T follicular helper cell (primary cell): Measurements from ENCODE around the gene ARMC2.
A peak's percentile ranks its signal among the peaks of the same experiment; 100 is the strongest.
"Not testable (repeated sequence)": the region's sequence is repeated elsewhere in the genome, so short reads cannot be mapped to it uniquely, and the experiment has no call there.

ENCODE experiments used
- DNase-seq: peaks from one replicate; pipeline ENCODE4 v3.0.0-alpha.2; 2020; ENCODE audit warnings: low read depth

ARMC2 gene

GRCh38 chr6:108915258-108915657 is 67.0 kb downstream of the ARMC2 start:
- DNase-seq = no peak

DNA sequence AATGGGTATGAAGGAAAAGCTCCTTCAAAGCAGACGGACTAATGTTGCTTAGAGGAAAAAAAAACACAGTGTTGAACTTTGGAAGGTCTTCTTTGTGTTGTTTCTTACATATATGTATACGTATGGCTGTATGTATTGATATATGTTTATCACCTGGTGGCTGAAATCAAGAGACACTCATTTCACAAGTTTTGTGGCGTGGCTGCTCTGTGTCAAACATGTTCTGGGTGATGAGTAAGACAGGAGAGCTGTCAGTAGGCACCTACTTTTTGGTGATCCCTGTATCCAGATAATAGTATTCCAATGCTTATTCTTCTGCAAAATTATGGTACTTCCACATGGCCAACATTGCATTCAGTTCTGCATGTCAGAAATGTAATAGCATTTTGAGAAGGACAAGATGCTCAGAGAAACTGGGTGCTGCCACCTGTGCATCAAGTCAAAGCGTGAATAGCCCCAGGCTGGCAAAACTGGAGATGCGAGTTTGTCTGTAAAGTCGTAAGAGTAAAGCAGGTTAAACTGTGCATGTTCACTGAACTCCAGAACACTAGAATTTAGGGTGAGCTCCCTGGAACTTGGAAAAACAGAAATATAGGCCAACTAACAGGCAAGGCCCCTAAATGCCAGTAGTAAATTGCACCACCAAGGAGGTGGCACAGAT is 67.9 kb downstream of the ARMC2 start:
- no peak for DNase-seq

GRCh38 chr6:108920751-108921150 is 72.5 kb downstream of the ARMC2 start:
- DNase-seq = no peak

GRCh38 chr6:108921547-108922361 is 73.5 kb downstream of the ARMC2 start:
- no peak for DNase-seq

GRCh38 chr6:108922499-108922898 is 74.3 kb downstream of the ARMC2 start:
- DNase-seq = no peak

DNA sequence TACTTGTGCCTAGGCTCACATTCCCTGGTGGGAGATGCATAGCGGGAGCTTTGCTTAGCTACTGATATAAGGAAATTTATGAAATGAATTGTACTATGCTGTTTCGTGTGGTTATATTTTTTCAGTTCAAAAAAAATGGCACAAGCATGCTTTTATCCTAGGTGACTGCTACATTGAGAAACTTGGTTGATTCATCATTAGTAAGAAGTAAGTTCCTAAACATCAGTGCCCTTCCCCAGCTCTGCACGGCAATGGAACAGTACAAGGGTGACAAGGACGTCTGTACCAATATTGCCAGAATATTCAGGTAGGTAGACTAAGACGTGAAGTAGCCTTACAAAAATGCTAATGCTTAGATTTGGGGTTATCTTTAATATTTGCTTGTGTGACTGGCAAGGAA is 79.7 kb downstream of the ARMC2 start:
- DNase-seq = no peak

DNA sequence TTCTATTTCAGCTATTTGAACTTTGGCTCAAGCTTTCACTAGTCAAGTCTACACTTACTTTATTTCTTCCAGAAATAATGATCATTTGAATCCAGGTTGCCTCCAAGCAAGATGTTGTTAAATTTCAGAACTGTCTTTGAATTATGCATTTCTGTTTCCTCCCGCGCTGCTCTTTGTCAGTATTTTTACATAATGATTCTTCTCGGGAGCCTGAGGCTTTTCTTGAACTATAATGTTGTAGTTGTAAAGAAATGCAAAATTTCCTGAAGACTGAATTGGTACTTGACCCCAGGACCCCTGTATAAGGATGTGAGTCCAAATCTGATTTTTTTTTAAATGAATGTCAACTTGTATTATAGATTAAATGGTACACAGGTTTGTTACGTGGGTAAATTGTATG is 80.4 kb downstream of the ARMC2 start:
- DNase-seq = no peak

DNA sequence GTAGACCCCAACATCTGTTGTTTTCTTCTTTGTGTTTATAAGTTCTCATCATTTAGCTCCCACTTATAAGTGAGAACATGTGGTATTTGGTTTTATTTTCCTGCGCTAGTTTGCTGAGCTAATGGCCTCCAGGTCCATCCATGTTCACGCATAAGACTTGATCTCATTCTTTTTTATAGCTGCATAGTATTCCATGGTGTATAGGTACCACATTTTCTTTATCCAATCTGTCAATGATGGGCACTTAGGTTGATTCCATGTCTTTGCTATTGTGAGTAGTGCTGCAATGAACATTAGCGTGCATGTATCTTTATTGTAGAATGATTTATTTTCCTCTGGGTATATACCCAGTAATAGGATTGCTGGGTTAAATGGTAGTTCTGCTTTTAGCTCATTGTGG is 82.9 kb downstream of the ARMC2 start:
- not testable (repeated sequence) for DNase-seq

- no peak for DNase-seq
Observed at GRCh38 chr6:108937170-108937569, 88.9 kb downstream of the ARMC2 start.

GRCh38 chr6:108940741-108941140 is 92.5 kb downstream of the ARMC2 start:
- DNase-seq = no peak

DNA sequence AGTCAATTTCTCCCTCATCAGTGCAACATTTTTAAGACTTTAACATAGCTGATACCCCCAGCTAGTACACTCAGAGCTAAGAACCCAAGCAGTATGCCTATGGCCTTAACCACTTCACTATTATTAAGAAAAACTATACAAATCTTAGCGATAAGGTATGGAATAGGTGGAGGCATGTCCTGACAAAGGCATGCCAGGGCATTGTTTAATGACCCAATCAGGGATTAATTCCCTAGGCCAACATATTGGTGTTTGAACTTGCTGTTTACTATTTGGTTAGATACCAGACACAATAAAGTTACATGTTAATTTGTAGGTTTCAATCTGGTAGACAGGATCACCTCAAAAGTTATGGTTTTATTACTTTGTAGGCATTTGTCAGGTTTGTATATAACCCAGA is 93.1 kb downstream of the ARMC2 start:
- no peak for DNase-seq

DNA sequence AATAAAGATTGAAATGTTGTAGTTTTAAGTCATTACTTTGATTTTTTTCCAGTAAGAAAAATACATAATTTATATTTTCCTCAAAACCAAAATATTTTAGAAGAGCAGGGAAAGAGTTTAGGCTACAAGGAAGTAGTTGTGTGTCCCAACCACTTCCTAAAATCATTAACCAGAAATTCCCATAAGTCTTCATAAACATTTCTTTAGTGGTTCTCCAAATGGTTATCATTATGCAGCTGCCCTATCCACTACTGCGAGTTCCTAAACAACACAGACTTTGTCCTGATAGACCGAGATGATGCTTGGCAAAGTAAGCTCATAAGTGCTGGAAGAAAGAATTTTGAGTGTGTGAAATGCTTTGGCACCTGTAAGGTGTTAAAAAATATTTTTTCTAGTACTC is 93.6 kb downstream of the ARMC2 start:
- no peak for DNase-seq

DNA sequence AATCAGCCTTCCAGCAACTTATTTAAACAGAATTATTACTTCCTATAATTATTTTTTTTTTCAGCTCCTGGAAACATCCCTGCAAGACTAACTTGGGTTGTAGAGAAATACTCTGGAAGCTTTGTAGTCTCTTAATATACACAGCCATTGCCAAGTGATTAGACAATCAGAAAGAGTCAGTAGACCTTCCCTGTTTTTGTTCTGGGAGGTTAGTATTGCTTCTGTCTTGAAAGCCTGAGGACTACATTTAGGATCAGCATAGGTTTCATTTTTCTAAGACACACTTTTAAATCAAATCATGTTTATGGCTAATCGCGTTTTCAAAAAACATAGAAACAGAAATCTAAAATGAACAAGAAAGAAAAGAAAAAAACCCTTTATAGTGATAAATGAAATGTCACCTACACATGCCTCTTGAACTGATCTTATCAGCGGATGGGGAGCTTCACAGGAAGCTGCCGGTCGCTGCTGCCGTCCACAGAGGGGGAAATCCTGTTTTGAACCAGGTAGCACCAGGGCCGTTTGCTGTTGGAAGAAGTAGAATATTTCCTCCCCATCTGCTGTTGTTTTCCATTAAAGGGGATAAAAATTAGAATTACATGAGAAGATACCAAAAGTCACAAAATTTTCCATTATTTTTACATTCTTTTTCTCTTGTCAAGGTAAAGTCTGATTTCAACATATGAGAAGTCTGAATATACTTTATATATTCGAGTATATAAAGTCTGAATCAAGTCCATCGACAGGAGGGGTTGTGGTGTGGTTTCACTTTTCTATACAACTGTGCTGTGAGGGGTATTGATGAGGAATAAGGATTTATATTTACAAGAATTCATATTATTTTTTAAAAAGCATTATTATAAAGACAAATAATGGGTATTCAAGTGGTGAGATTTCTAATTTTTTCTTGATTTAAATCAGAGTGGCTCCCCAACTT is 94.6 kb downstream of the ARMC2 start:
- peak; percentile 39 for DNase-seq

GRCh38 chr6:108944071-108944470 is 95.8 kb downstream of the ARMC2 start:
- no peak for DNase-seq

GRCh38 chr6:108944707-108945680 is 96.8 kb downstream of the ARMC2 start:
- DNase-seq = no peak

DNA sequence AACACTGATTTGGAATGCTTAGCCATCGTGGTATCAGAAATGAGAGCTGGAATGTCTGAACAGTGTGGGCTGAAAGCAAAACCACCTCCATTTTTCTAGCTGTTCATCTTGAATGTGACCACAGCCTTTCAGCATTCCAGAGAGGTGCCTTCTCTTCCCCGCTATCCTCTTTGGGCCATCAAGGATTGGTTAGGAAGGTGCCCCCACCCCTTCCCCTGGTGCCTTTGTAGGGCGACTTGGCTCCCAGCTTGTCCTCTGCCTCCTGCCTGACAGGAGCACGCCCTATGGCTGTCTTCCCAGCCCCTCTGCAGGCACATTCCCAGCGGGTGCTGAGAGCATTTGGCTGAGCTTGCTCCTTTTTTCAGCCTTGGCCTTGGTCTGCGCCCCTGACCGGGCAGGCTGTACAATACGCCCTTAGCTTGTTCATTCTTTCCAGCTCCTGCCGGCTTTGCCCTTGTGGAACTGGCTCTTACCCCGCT is 97.5 kb downstream of the ARMC2 start:
- no peak for DNase-seq

DNA sequence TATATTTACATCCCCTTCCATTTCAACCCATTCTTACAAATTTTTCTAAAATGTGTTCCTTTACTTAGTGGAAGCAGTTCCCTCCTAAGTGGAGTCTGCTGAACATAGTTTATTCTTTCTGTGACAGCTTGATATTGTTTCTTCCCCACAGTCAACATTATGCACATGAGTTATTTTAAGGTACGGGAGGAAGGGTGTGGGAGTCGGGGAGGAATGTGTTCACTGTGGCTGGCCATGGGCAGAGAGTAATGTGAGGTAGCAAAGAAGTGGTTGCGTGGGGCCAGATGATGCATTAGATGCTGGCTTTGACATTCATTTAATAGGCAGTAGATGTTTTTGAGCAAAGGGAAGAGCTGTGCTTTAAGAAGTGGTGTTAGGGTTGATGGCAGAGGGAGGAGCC is 98.5 kb downstream of the ARMC2 start:
- DNase-seq = no peak

DNA sequence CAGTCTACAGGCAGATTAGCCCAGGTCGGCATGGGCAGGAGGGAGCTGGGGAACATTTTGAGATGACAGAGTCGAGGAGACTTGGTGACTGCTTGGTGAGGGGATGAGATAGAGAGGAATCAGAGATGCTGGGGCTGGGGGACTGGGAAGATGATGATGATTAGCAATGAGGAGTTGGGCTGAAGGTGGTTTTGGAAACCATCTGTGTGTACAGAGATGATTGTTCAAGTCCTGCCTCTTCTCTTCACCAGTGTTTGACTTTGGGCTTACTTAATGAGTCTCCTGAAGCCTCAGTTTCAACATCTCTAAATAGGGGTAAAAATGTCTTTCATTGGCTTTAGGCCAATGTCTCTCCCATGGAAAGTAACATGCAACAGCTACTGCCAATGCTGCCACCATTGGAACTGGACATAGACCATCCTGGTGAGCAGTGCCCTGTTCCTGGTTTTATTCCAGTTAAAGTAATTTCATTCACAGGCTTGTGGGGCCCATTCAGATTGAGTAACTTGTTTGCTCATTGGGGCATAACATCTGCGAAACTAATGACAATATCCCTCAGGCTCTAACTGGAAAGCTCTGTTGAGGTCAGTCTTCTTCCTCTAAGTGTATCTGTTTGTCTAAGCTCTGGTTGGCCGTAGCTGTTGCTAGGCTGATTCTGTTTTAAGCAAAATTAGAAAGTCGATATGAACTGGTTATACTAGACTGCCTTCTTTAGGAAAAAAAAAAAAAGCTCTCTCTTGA is 99.1 kb downstream of the ARMC2 start:
- DNase-seq = no peak

DNA sequence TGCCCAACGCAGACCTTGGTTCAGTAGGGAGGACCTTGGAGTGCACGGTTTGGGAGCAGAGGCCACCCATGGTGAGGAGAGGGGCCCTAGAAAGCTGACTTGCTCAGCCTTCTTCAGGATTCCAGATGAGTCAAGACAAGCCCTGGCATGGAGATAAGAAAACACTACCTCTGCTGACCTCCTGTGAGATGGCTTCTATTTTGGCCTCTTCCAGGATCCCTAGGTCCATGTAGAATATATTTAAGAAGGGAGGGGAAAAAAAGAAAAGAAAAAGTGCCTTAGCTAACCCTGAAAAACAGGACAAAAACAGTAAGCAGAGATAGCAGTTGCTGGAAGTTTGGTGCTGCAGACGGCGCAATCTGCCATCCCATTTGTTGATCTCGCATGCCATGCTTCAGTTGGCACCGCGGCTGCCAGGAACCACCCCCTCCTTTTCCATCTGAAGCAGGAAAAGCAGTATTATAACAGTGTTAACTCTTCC is 100.0 kb downstream of the ARMC2 start:
- no peak for DNase-seq

GRCh38 chr6:108951351-108951953 is 103.2 kb downstream of the ARMC2 start:
- DNase-seq = no peak
